Skin epidermis (tissue), 12 donors: ENCODE results near the gene ZNF839.
"Not testable (repeated sequence)": the region's sequence is repeated elsewhere in the genome, so short reads cannot be mapped to it uniquely, and the experiment has no call there.

ENCODE experiments used
- H3K27ac ChIP-seq, 21 experiments: fragments of 200-600 bp; sonication (generic) in 11 of 21; one replicate each; pipeline ENCODE4 v1.5.0; 2020; ENCODE audit warnings: mild to moderate bottlenecking in 3 of 21, inconsistent platforms in 2 of 21, moderate library complexity in 2 of 21
- H3K4me3 ChIP-seq, 7 experiments: fragments of 200-600 bp; sonication (generic) in 2 of 7; one replicate each; pipeline ENCODE4 v1.5.0; 2020; ENCODE audit warnings: inconsistent platforms in 2 of 7, mild to moderate bottlenecking in 2 of 7, moderate library complexity in 1 of 7

The ZNF839 gene

GRCh38 chr14:102319351-102320032 is at the start of gene ZNF839:
Gene ZNF839 (plus strand): TSS chr14:102319746. CDS start chr14:102319766, 20 bp downstream.
- Histone ChIP-seq H3K4me3 (peak within 1 kb of the TSS; percentile 56 to 77 (median 74)), H3K27ac (peak within 1 kb of the TSS; percentile 67 to 96 (median 87))

- Histone ChIP-seq H3K4me3 (no peak overlapping the region), H3K27ac (no peak overlapping the region)
Measured at GRCh38 chr14:102272392-102272791, 47.2 kb upstream of the ZNF839 start.

- Histone ChIP-seq H3K4me3 (no peak overlapping the region), H3K27ac (no peak overlapping the region)
Measured at GRCh38 chr14:102275866-102276265, 43.7 kb upstream of the ZNF839 start.

- Histone ChIP-seq H3K4me3 (no peak overlapping the region), H3K27ac (no peak overlapping the region)
Measured at GRCh38 chr14:102277874-102278630, 41.5 kb upstream of the ZNF839 start.

GRCh38 chr14:102278631-102278935 is 41.0 kb upstream of the ZNF839 start:
- H3K27ac ChIP-seq: no peak overlapping the region

GRCh38 chr14:102279282-102279681 is 40.3 kb upstream of the ZNF839 start:
- peak overlapping the region in 4 of 21 experiments; percentile 9 to 69 (median 28) for H3K27ac ChIP-seq
- H3K4me3 ChIP-seq: no peak overlapping the region

More at GRCh38 chr14:102278631-102278935, 41.0 kb upstream of the ZNF839 start:
- no peak overlapping the region for H3K4me3 ChIP-seq

- H3K4me3 ChIP-seq: no peak overlapping the region
- H3K27ac ChIP-seq: peak overlapping the region in 6 of 21 experiments; percentile 9 to 69 (median 20)
Measured at GRCh38 chr14:102279688-102280348, 39.7 kb upstream of the ZNF839 start.

GRCh38 chr14:102280376-102280962 is 39.1 kb upstream of the ZNF839 start:
- Histone ChIP-seq H3K27ac (peak overlapping the region in 1 of 21 experiments; percentile 19), H3K4me3 (no peak overlapping the region)

- H3K27ac ChIP-seq: no peak overlapping the region
Measured at GRCh38 chr14:102282751-102283465, 36.6 kb upstream of the ZNF839 start.

GRCh38 chr14:102283631-102284129 is 35.9 kb upstream of the ZNF839 start:
- Histone ChIP-seq H3K4me3 (no peak overlapping the region), H3K27ac (no peak overlapping the region)

More at GRCh38 chr14:102282751-102283465, 36.6 kb upstream of the ZNF839 start:
- no peak overlapping the region for H3K4me3 ChIP-seq

GRCh38 chr14:102285106-102285505 is 34.4 kb upstream of the ZNF839 start:
- Histone ChIP-seq H3K27ac (no peak overlapping the region), H3K4me3 (no peak overlapping the region)

- Histone ChIP-seq H3K27ac (no peak overlapping the region), H3K4me3 (no peak overlapping the region)
Measured at GRCh38 chr14:102288139-102288538, 31.4 kb upstream of the ZNF839 start.

GRCh38 chr14:102292441-102292840 is 27.1 kb upstream of the ZNF839 start:
- Histone ChIP-seq H3K27ac (no peak overlapping the region), H3K4me3 (no peak overlapping the region)

- H3K4me3 ChIP-seq: no peak overlapping the region
- H3K27ac ChIP-seq: no peak overlapping the region
Measured at GRCh38 chr14:102293781-102294180, 25.8 kb upstream of the ZNF839 start.

GRCh38 chr14:102295270-102295669 is 24.3 kb upstream of the ZNF839 start:
- no peak overlapping the region for H3K4me3 ChIP-seq
- H3K27ac ChIP-seq: peak overlapping the region in 1 of 21 experiments; percentile 43

- Histone ChIP-seq H3K27ac (no peak overlapping the region), H3K4me3 (no peak overlapping the region)
Measured at GRCh38 chr14:102297436-102298170, 21.9 kb upstream of the ZNF839 start.

GRCh38 chr14:102298303-102299070 is 21.1 kb upstream of the ZNF839 start:
- not testable (repeated sequence) for H3K27ac ChIP-seq, H3K4me3 ChIP-seq

GRCh38 chr14:102303664-102304063 is 15.9 kb upstream of the ZNF839 start:
- Histone ChIP-seq H3K27ac (no peak overlapping the region), H3K4me3 (no peak overlapping the region)
